ENCODE measurements around the gene ZNF583.

ZNF583 gene

GRCh38 chr19:56403764-56404704, at the start of gene ZNF583:
TSS of gene ZNF583 (plus strand) at chr19:56404332. CDS start at chr19:56407115, 2,783 bp downstream.
- DNase-seq (ENCODE audit: low spot score) = peak; percentile 92
- TF ChIP-seq, protein P1, sequence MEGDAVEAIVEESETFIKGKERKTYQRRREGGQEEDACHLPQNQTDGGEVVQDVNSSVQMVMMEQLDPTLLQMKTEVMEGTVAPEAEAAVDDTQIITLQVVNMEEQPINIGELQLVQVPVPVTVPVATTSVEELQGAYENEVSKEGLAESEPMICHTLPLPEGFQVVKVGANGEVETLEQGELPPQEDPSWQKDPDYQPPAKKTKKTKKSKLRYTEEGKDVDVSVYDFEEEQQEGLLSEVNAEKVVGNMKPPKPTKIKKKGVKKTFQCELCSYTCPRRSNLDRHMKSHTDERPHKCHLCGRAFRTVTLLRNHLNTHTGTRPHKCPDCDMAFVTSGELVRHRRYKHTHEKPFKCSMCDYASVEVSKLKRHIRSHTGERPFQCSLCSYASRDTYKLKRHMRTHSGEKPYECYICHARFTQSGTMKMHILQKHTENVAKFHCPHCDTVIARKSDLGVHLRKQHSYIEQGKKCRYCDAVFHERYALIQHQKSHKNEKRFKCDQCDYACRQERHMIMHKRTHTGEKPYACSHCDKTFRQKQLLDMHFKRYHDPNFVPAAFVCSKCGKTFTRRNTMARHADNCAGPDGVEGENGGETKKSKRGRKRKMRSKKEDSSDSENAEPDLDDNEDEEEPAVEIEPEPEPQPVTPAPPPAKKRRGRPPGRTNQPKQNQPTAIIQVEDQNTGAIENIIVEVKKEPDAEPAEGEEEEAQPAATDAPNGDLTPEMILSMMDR (IDR thresholded peaks at IDR 0.05; ENCODE audit: extremely low read depth, missing control alignments) = no peak

GRCh38 chr19:56355517-56355916, 48.6 kb upstream of the ZNF583 start:
- TF ChIP-seq, protein P1 (IDR thresholded peaks at IDR 0.05; ENCODE audit: extremely low read depth, missing control alignments) = no peak
- DNase-seq (ENCODE audit: low spot score) = no peak

- TF ChIP-seq, protein P1 (IDR thresholded peaks at IDR 0.05; ENCODE audit: extremely low read depth, missing control alignments) = no peak
- no peak for DNase-seq (ENCODE audit: low spot score)
These were observed 47.2 kb upstream of the ZNF583 start for GRCh38 chr19:56356944-56357343.

DNA sequence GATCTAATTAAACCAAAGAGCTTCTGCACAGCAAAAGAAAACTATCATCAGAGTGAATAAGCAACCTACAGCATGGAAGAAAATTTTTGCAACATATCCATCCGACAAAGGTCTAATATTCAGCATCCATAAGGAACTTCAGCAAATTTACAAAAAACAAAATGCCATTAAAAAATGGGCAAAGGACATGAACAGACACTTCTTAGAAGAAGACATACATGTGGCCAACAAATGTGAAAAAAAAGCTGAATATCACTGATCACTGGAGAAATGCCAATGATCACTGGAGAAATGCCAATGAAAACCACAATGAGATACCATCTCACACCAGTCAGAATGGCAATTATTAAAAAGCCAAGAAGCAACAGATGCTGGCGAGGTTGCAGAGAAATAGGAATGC, 43.3 kb upstream of the ZNF583 start:
- TF ChIP-seq, protein P1 (IDR thresholded peaks at IDR 0.05; ENCODE audit: extremely low read depth, missing control alignments) = no peak
- DNase-seq (ENCODE audit: low spot score) = no peak

DNA sequence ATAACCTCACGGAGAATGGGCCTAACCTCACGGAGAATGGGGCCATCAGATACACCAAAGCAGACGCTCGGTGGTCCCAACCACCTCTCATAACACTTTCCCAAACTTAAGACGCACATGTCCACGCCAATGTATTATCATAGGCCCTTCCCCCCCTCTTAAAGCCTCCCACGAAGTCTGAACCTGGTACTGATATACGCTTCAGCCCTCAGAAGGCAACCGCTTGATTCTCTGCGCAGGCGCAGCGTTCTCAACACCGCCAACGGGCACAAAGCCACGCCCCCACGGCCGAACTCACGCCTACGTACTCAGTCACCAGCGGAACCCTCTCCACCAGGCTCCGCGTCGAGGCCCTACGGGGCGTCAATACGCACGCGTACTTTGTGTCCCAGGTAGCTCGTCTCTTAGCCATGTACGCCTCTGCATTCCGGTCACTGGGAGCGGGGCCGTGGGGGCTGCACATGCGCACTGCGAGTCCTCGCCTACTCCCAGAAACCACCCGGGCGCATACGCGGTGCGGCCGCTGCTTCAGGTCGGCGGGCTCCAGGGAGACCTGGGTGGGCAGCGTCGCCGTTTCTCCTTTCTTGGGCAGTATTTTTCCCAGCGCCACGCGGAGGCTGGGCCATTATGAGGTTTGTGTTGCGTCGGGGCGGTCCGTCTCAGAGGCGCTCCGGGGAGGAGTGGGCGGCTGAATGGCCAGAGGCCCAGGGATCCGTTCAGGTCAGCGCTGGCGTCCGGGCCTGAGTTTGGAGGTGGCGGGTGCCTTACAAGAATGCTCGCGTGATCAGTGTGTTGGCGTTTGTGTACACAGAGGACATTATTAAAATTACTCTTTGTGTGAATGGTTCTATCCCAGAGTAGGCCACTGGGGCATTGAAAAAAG, 36.1 kb upstream of the ZNF583 start:
- peak; percentile 59 for DNase-seq (ENCODE audit: low spot score)

GRCh38 chr19:56369886-56370676, 34.1 kb upstream of the ZNF583 start:
- DNase-seq (ENCODE audit: low spot score) = no peak
- TF ChIP-seq, protein P1 (IDR thresholded peaks at IDR 0.05; ENCODE audit: extremely low read depth, missing control alignments) = no peak

More for the DNA sequence above, 36.1 kb upstream of the ZNF583 start:
- TF ChIP-seq, protein P1 (IDR thresholded peaks at IDR 0.05; ENCODE audit: extremely low read depth, missing control alignments) = no peak
